PC-9 (cell line): ENCODE results near the gene SMARCA4.

Experiments
- EZH2 ChIP-seq: fragments of 200-600 bp; sonication (generic); IDR thresholded peaks from 2 replicates; pipeline ENCODE4 v1.8.0; 2017; ENCODE audit warnings: antibody characterized with exemption, low read depth
- TF ChIP-seq, protein P1 (sequence below): fragments of 200-600 bp; sonication (generic); conservative IDR thresholded peaks from 2 replicates; pipeline ENCODE4 v1.6.1; 2017; ENCODE audit warnings: mixed run types, antibody characterized with exemption, mild to moderate bottlenecking, moderate library complexity

DNA sequence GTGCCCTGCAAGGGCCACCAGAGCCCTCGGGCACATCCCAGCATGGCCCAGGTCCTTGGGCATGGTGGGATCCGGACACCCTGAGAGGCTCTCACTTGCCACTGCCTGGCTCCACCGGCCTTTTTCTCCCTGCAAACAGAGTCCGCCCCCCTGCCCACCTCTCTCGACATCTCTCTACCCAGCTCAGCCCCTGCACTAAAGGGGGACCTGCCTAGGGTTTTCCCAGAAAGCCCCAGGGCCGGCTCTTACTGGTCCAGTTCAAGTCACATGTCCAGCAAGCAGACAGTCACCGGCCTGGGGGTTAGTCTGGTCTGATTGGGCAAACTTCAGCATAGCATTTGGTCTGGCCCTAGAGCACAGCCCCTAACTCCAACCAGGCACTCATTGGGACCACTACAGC, 52.9 kb downstream of the SMARCA4 start:
- TF ChIP-seq EZH2 = no peak
- TF ChIP-seq, protein P1, sequence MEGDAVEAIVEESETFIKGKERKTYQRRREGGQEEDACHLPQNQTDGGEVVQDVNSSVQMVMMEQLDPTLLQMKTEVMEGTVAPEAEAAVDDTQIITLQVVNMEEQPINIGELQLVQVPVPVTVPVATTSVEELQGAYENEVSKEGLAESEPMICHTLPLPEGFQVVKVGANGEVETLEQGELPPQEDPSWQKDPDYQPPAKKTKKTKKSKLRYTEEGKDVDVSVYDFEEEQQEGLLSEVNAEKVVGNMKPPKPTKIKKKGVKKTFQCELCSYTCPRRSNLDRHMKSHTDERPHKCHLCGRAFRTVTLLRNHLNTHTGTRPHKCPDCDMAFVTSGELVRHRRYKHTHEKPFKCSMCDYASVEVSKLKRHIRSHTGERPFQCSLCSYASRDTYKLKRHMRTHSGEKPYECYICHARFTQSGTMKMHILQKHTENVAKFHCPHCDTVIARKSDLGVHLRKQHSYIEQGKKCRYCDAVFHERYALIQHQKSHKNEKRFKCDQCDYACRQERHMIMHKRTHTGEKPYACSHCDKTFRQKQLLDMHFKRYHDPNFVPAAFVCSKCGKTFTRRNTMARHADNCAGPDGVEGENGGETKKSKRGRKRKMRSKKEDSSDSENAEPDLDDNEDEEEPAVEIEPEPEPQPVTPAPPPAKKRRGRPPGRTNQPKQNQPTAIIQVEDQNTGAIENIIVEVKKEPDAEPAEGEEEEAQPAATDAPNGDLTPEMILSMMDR = no peak
